HEK293 (cell line): ENCODE measurements around the gene LRRC4C.

Experiments
- CTCF ChIA-PET: fragments of 350-600 bp; formaldehyde crosslinking; extraction: SDS; loops from one replicate; lab custom pipeline; 2021; ENCODE audit warnings: antibody characterized with exemption; lab: Yijun Ruan, JAX
- POLR2A ChIA-PET: fragments of 300-600 bp; formaldehyde crosslinking; extraction: SDS; loops from one replicate; lab custom pipeline; 2020; ENCODE audit warnings: antibody characterized with exemption, inconsistent platforms; lab: Yijun Ruan, JAX
- H3K27ac ChIP-seq: fragments of 200-500 bp; sonication (Bioruptor generic); 2 replicates; pipeline ENCODE4 v1.5.1; 2014; ENCODE audit warnings: low read depth, low read length, control low read depth, inconsistent platforms; ENCODE audit errors: extremely low read depth
- H3K36me3 ChIP-seq, 2 experiments: fragments of 200-500 bp in 1 of 2; sonication (Bioruptor generic) in 1 of 2; 1 replicate in 1 of 2; 2 replicates in 1 of 2; pipeline ENCODE4 v1.5.1; 2014 to 2017; ENCODE audit warnings: inconsistent platforms in 2 of 2, low read length in 2 of 2; ENCODE audit not compliant: control insufficient read depth in 2 of 2, insufficient read depth in 1 of 2
- H3K4me1 ChIP-seq: fragments of 200-500 bp; sonication (Bioruptor generic); 2 replicates; pipeline ENCODE4 v1.5.1; 2014; ENCODE audit warnings: mild to moderate bottlenecking, low read length, inconsistent platforms; ENCODE audit not compliant: control insufficient read depth, insufficient read depth
- H3K4me3 ChIP-seq: 2 replicates; pipeline ENCODE4 v1.5.1; 2011; ENCODE audit warnings: low read depth, mild to moderate bottlenecking, control low read depth, low read length, moderate library complexity
- H3K9me3 ChIP-seq: fragments of 200-500 bp; sonication (Bioruptor generic); 2 replicates; pipeline ENCODE4 v1.5.1; 2014; ENCODE audit warnings: low read depth, low read length, inconsistent platforms; ENCODE audit not compliant: control insufficient read depth, insufficient read depth
- ATF2 ChIP-seq: fragments of 450-650 bp; formaldehyde crosslinking; IDR thresholded peaks from 2 replicates; pipeline ENCODE4 v1.5.1; 2016; ENCODE audit warnings: missing biosample characterization, missing genetic modification characterization, low read depth
- HOXA7 ChIP-seq: sonication (generic); formaldehyde crosslinking; IDR thresholded peaks from 2 replicates; pipeline ENCODE4 v1.8.1; 2022; ENCODE audit warnings: missing genetic modification reagents, borderline replicate concordance
- SP2 ChIP-seq: fragments of 450-650 bp; formaldehyde crosslinking; IDR thresholded peaks from 2 replicates; pipeline ENCODE4 v1.5.1; 2016; ENCODE audit warnings: missing biosample characterization, missing genetic modification characterization
- SP7 ChIP-seq: fragments of 450-650 bp; formaldehyde crosslinking; IDR thresholded peaks from 2 replicates; pipeline ENCODE4 v1.5.1; 2016; ENCODE audit warnings: missing biosample characterization, missing genetic modification characterization
- ZBTB8A ChIP-seq: fragments of 450-650 bp; formaldehyde crosslinking; IDR thresholded peaks from 2 replicates; pipeline ENCODE4 v1.5.1; 2016; ENCODE audit warnings: missing biosample characterization, missing genetic modification characterization
- ZNF112 ChIP-seq: fragments of 450-650 bp; formaldehyde crosslinking; IDR thresholded peaks from 2 replicates; pipeline ENCODE4 v1.5.0; 2017; ENCODE audit warnings: missing biosample characterization, missing genetic modification characterization
- ZNF133 ChIP-seq: fragments of 450-650 bp; formaldehyde crosslinking; IDR thresholded peaks from 2 replicates; pipeline ENCODE4 v1.5.1; 2016; ENCODE audit warnings: missing biosample characterization, missing genetic modification characterization
- ZNF138 ChIP-seq: fragments of 450-650 bp; formaldehyde crosslinking; IDR thresholded peaks from 2 replicates; pipeline ENCODE4 v1.5.1; 2016; ENCODE audit warnings: missing biosample characterization, missing genetic modification characterization, borderline replicate concordance
- ZNF223 ChIP-seq: fragments of 450-650 bp; formaldehyde crosslinking; IDR thresholded peaks from 2 replicates; pipeline ENCODE4 v1.5.1; 2016; ENCODE audit warnings: missing biosample characterization, missing genetic modification characterization
- ZNF274 ChIP-seq, 2 experiments: fragments of 200-500 bp in 1 of 2; fragments of 450-650 bp in 1 of 2; sonication (Bioruptor generic) in 1 of 2; formaldehyde crosslinking in 1 of 2; IDR thresholded peaks; 2 replicates each; pipeline versions ENCODE4 v1.5.1 to v1.6.1; 2014 to 2016; ENCODE audit warnings: borderline replicate concordance in 1 of 2, inconsistent platforms in 1 of 2, low read length in 1 of 2, missing biosample characterization in 1 of 2, missing genetic modification characterization in 1 of 2
- ZNF302 ChIP-seq: fragments of 450-650 bp; formaldehyde crosslinking; IDR thresholded peaks from 2 replicates; pipeline ENCODE4 v1.5.1; 2016; ENCODE audit warnings: missing biosample characterization, missing genetic modification characterization, low read depth
- ZNF366 ChIP-seq: fragments of 450-650 bp; formaldehyde crosslinking; conservative IDR thresholded peaks from 2 replicates; pipeline ENCODE4 v1.5.1; 2016; ENCODE audit warnings: missing biosample characterization, missing genetic modification characterization
- ZNF426 ChIP-seq: fragments of 450-650 bp; formaldehyde crosslinking; IDR thresholded peaks from 2 replicates; pipeline ENCODE4 v1.5.1; 2017; ENCODE audit warnings: missing biosample characterization, missing genetic modification characterization, mild to moderate bottlenecking, inconsistent platforms, moderate library complexity
- ZNF549 ChIP-seq: fragments of 450-650 bp; IDR thresholded peaks from 2 replicates; pipeline ENCODE4 v1.5.1; 2018; ENCODE audit warnings: missing biosample characterization, missing genetic modification characterization, mild to moderate bottlenecking, inconsistent platforms, moderate library complexity
- ZNF585B ChIP-seq: fragments of 450-650 bp; formaldehyde crosslinking; IDR thresholded peaks from 2 replicates; pipeline ENCODE4 v1.5.1; 2016; ENCODE audit warnings: missing biosample characterization, missing genetic modification characterization
- ZNF626 ChIP-seq: fragments of 450-650 bp; sonication (Bioruptor Pico); formaldehyde crosslinking; IDR thresholded peaks from 2 replicates; pipeline ENCODE4 v1.5.1; 2018; ENCODE audit warnings: missing biosample characterization, missing genetic modification characterization, inconsistent platforms
- ZNF645 ChIP-seq: fragments of 450-650 bp; formaldehyde crosslinking; IDR thresholded peaks from 2 replicates; pipeline ENCODE4; 2016; ENCODE audit warnings: missing biosample characterization, missing genetic modification characterization
- ZNF654 ChIP-seq: fragments of 450-650 bp; formaldehyde crosslinking; IDR thresholded peaks from 2 replicates; pipeline ENCODE4 v1.5.1; 2016; ENCODE audit warnings: low read depth, missing biosample characterization, missing genetic modification characterization
- ZNF664 ChIP-seq: fragments of 450-650 bp; formaldehyde crosslinking; IDR thresholded peaks from 2 replicates; pipeline ENCODE4 v1.5.1; 2016; ENCODE audit warnings: missing biosample characterization, missing genetic modification characterization
- ZNF768 ChIP-seq: fragments of 450-650 bp; formaldehyde crosslinking; IDR thresholded peaks from 2 replicates; pipeline ENCODE4 v1.5.1; 2018; ENCODE audit warnings: missing biosample characterization, mild to moderate bottlenecking, missing genetic modification characterization
- ZSCAN23 ChIP-seq: fragments of 450-650 bp; formaldehyde crosslinking; IDR thresholded peaks from 2 replicates; pipeline ENCODE4 v1.5.1; 2016; ENCODE audit warnings: missing biosample characterization, missing genetic modification characterization
- TF ChIP-seq, protein P1 (sequence below): fragments of 450-650 bp; formaldehyde crosslinking; IDR thresholded peaks from 2 replicates; pipeline ENCODE4 v1.5.1; 2016; ENCODE audit warnings: missing biosample characterization, missing genetic modification characterization
- TF ChIP-seq, protein P2 (sequence below): fragments of 450-650 bp; formaldehyde crosslinking; optimal IDR thresholded peaks from 2 replicates; pipeline ENCODE3; 2016; ENCODE audit warnings: missing biosample characterization, mild to moderate bottlenecking, missing genetic modification characterization
- TF ChIP-seq, protein P3 (sequence below): fragments of 450-650 bp; formaldehyde crosslinking; IDR thresholded peaks from 2 replicates; pipeline ENCODE4 v1.5.1; 2016; ENCODE audit warnings: missing biosample characterization, missing genetic modification characterization

The LRRC4C gene

GRCh38 chr11:40291329-40291728 is 1168.1 kb downstream of the LRRC4C start (continued):
- TF ChIP-seq ZNF366 (tag by site-specific recombination), result no peak
- TF ChIP-seq, protein P1, sequence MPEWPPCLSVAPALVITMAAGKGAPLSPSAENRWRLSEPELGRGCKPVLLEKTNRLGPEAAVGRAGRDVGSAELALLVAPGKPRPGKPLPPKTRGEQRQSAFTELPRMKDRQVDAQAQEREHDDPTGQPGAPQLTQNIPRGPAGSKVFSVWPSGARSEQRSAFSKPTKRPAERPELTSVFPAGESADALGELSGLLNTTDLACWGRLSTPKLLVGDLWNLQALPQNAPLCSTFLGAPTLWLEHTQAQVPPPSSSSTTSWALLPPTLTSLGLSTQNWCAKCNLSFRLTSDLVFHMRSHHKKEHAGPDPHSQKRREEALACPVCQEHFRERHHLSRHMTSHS (tag by site-specific recombination), result no peak
- TF ChIP-seq SP2, result no peak
- no peak for TF ChIP-seq HOXA7 (CRISPR knock-in tag)
- no peak for TF ChIP-seq ZNF133
- TF ChIP-seq ZSCAN23, result no peak
- no peak for TF ChIP-seq ATF2 (tag by site-specific recombination)
- TF ChIP-seq, all 188 proteins: peak for 0

DNA sequence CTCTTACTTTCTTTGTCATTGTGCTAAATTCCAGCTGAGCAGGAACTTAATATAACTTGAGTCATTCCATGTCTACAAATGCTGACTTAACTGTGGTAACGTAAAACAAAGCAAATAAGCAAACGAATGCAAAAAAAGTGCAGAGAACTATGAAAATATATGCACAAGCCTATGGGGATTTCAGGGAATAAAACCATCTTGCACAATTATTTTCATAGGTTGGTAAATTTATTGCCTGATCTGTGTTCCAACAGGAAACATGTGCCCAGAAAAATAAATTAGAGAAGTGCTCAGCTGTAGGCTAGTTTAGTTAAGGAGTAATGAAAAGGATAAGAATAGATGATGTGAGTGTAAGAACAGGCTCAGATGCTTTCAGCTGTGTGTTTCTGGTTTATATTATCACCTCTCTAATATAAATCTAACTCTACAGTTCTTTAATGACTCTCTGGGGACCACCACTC is 1169.3 kb downstream of the LRRC4C start:
- Histone ChIP-seq H3K9me3 (no peaks in the 10 kb centered on the region), H3K4me3 (no peak overlapping the region), H3K4me1 (no peaks in the 10 kb centered on the region), H3K36me3 (no peaks in the 10 kb centered on the region), H3K27ac (no peak overlapping the region)
- TF ChIP-seq ZNF645 (tag by site-specific recombination), result no peak
- no peak for TF ChIP-seq ZNF112
- TF ChIP-seq ZNF426, result no peak
- TF ChIP-seq ZNF138 (tag by site-specific recombination), result no peak
- no peak for TF ChIP-seq ZNF549 (tag by site-specific recombination)
- TF ChIP-seq, protein P2, sequence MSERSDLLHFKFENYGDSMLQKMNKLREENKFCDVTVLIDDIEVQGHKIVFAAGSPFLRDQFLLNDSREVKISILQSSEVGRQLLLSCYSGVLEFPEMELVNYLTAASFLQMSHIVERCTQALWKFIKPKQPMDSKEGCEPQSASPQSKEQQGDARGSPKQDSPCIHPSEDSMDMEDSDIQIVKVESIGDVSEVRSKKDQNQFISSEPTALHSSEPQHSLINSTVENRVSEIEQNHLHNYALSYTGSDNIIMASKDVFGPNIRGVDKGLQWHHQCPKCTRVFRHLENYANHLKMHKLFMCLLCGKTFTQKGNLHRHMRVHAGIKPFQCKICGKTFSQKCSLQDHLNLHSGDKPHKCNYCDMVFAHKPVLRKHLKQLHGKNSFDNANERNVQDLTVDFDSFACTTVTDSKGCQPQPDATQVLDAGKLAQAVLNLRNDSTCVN, result no peak
- TF ChIP-seq ZNF626, result no peak
- CTCF ChIA-PET, result no interaction called here
- POLR2A ChIA-PET, result no interaction called here

- no peak overlapping the region for H3K27ac ChIP-seq
- no peaks in the 10 kb centered on the region for H3K4me1 ChIP-seq
- POLR2A ChIA-PET, result no interaction called here
- TF ChIP-seq, protein P1 (tag by site-specific recombination), result no peak
- TF ChIP-seq ZNF274 (IDR thresholded peaks at IDR 0.05; ENCODE audit: low read length) (no peak), ZNF274 (tag by site-specific recombination; IDR thresholded peaks at IDR 0.05; ENCODE audit: borderline replicate concordance) (no peak), ZNF223 (tag by site-specific recombination) (no peak), SP7 (tag by site-specific recombination) (no peak), ZBTB8A (tag by site-specific recombination) (no peak), ZNF768 (tag by site-specific recombination) (no peak), ZNF654 (tag by site-specific recombination) (no peak), ZNF626 (no peak), ZNF112 (no peak), ZNF138 (tag by site-specific recombination) (no peak), ZNF302 (no peak), ZNF585B (tag by site-specific recombination) (no peak), ZNF664 (tag by site-specific recombination) (no peak)
- TF ChIP-seq, protein P3, sequence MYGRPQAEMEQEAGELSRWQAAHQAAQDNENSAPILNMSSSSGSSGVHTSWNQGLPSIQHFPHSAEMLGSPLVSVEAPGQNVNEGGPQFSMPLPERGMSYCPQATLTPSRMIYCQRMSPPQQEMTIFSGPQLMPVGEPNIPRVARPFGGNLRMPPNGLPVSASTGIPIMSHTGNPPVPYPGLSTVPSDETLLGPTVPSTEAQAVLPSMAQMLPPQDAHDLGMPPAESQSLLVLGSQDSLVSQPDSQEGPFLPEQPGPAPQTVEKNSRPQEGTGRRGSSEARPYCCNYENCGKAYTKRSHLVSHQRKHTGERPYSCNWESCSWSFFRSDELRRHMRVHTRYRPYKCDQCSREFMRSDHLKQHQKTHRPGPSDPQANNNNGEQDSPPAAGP (tag by site-specific recombination), result no peak
- H3K4me3 ChIP-seq, result no peak overlapping the region
- CTCF ChIA-PET, result no interaction called here
- H3K9me3 ChIP-seq, result no peaks in the 10 kb centered on the region
- no peaks in the 10 kb centered on the region for H3K36me3 ChIP-seq
These were observed 1170.1 kb downstream of the LRRC4C start for GRCh38 chr11:40289370-40289769.
